Colonic mucosa (tissue), 4 donors: Measurements from ENCODE around the gene HOXB3. TPM values are rescaled to one million over a fixed set of nuclear protein-coding genes. Genes with fewer than 3 reads are reported as not detected.

ENCODE experiments used
- DNase-seq: peaks from one replicate; pipeline ENCODE4 v3.0.0-alpha.2; 2020
- H3K27ac ChIP-seq: fragments of 200-600 bp; one replicate; pipeline ENCODE4 v1.8.0; 2021
- H3K27me3 ChIP-seq: fragments of 200-600 bp; one replicate; pipeline ENCODE4 v1.8.0; 2021
- H3K36me3 ChIP-seq: fragments of 200-600 bp; one replicate; pipeline ENCODE4 v1.8.0; 2021
- H3K4me1 ChIP-seq: fragments of 200-600 bp; one replicate; pipeline ENCODE4 v1.8.0; 2021; ENCODE audit warnings: mild to moderate bottlenecking
- H3K4me3 ChIP-seq: fragments of 200-600 bp; one replicate; pipeline ENCODE4 v1.8.0; 2021
- H3K9ac ChIP-seq, 2 donors: one replicate each; pipeline ENCODE4 v1.7.0; 2013; ENCODE audit warnings: control low read depth in 2 of 2, low read depth in 2 of 2, low read length in 2 of 2
- H3K9me3 ChIP-seq: fragments of 200-600 bp; one replicate; pipeline ENCODE4 v1.8.0; 2021
- CTCF ChIP-seq: fragments of 200-600 bp; IDR thresholded peaks from one replicate; pipeline ENCODE4 v1.8.0; 2022; ENCODE audit warnings: antibody characterized with exemption, mild to moderate bottlenecking
- intact Hi-C: fragments of 100-400 bp; cut with DNase I; formaldehyde crosslinking; loops from one replicate; pipeline ENCODE4 v1.14.1; 2022
- total RNA-seq, 2 donors: library from RNA; stranded (reverse); fragmentation: NEBNext Ultra II Directional in 1 of 2; extraction: Animal tissue kit (Norgen Biotek cat#: 25700) in 1 of 2; gene quantifications; one replicate each; pipeline ENCODE4 v1.2.1, GENCODE V29; 2021
- donor health status: healthy.
- donor health status: DM: no; HTN: no; CAD: no.
- donor health status: DM: no; HTN: no; CAD: no.

Gene HOXB3
- total RNA-seq, 2 donors from 2014 or later: 17.4 to 31.8 TPM

GRCh38 chr17:48503747-48504146 is 86.3 kb downstream of the HOXB3 start:
- no peaks in the 10 kb centered on the region for H3K27me3 ChIP-seq
- H3K4me1 ChIP-seq: no peaks in the 10 kb centered on the region
- H3K36me3 ChIP-seq: no peaks in the 10 kb centered on the region
- no peak for TF ChIP-seq CTCF
- intact Hi-C loops: no loop called here
- no peak overlapping the region for H3K27ac ChIP-seq
- H3K9me3 ChIP-seq: no peaks in the 10 kb centered on the region
- no peak overlapping the region for H3K9ac ChIP-seq
- no peak for DNase-seq
- H3K4me3 ChIP-seq: no peak overlapping the region

- no peaks in the 10 kb centered on the region for H3K36me3 ChIP-seq
- H3K4me1 ChIP-seq: no peaks in the 10 kb centered on the region
- H3K9me3 ChIP-seq: no peaks in the 10 kb centered on the region
- no peak overlapping the region for H3K27ac ChIP-seq
- no peak overlapping the region for H3K4me3 ChIP-seq
- intact Hi-C loops: no loop called here
- H3K27me3 ChIP-seq: no peaks in the 10 kb centered on the region
- no peak overlapping the region for H3K9ac ChIP-seq
- DNase-seq: no peak
- no peak for TF ChIP-seq CTCF
Observed at GRCh38 chr17:48502901-48503300, 87.1 kb downstream of the HOXB3 start.

- no peaks in the 10 kb centered on the region for H3K9me3 ChIP-seq
- intact Hi-C loops: no loop called here
- H3K36me3 ChIP-seq: no peaks in the 10 kb centered on the region
- DNase-seq: no peak
- H3K27ac ChIP-seq: no peak overlapping the region
- no peaks in the 10 kb centered on the region for H3K27me3 ChIP-seq
- no peaks in the 10 kb centered on the region for H3K4me1 ChIP-seq
- TF ChIP-seq CTCF: no peak
- no peak overlapping the region for H3K4me3 ChIP-seq
- no peak overlapping the region for H3K9ac ChIP-seq
Observed at GRCh38 chr17:48502312-48502711, 87.7 kb downstream of the HOXB3 start.

GRCh38 chr17:48500435-48501426 is 89.3 kb downstream of the HOXB3 start:
- Histone ChIP-seq H3K9me3 (no peaks in the 10 kb centered on the region), H3K27me3 (no peaks in the 10 kb centered on the region), H3K27ac (no peak overlapping the region), H3K9ac (peak overlapping the region in 1 of 2 donors; percentile 16), H3K36me3 (no peaks in the 10 kb centered on the region), H3K4me3 (no peak overlapping the region), H3K4me1 (no peaks in the 10 kb centered on the region)
- DNase-seq: no peak
- intact Hi-C loops: no loop called here
- TF ChIP-seq CTCF: no peak

- Histone ChIP-seq H3K27me3 (no peaks in the 10 kb centered on the region), H3K27ac (no peak overlapping the region), H3K36me3 (no peaks in the 10 kb centered on the region), H3K4me1 (no peaks in the 10 kb centered on the region), H3K4me3 (no peak overlapping the region), H3K9ac (no peak overlapping the region), H3K9me3 (no peaks in the 10 kb centered on the region)
- intact Hi-C loops: no loop called here
- TF ChIP-seq CTCF: no peak
- no peak for DNase-seq
Observed at GRCh38 chr17:48499735-48500434, 90.2 kb downstream of the HOXB3 start.
